Ovary (tissue), 9 donors: Measurements from ENCODE around the gene LIN28B. TPM values are rescaled to one million over a fixed set of nuclear protein-coding genes. Genes with fewer than 3 reads are reported as not detected.

Source experiments
- DNase-seq, 5 donors: peaks; one replicate each; pipeline ENCODE4 v3.0.0-alpha.2; 2019 to 2020
- H3K27ac ChIP-seq, 2 donors: fragments of 200-600 bp; one replicate each; pipeline versions ENCODE4 v1.5.1 to v1.8.0; 2019 to 2022
- H3K27me3 ChIP-seq: fragments of 200-600 bp; one replicate; pipeline ENCODE4 v1.8.0; 2022
- H3K36me3 ChIP-seq: fragments of 200-600 bp; sonication (generic); one replicate; pipeline ENCODE4 v1.5.1; 2019
- H3K4me1 ChIP-seq: one replicate; pipeline ENCODE4 v1.8.1; 2013; ENCODE audit warnings: mild to moderate bottlenecking, moderate library complexity; ENCODE audit not compliant: insufficient read depth
- H3K4me3 ChIP-seq: fragments of 200-600 bp; sonication (generic); one replicate; pipeline ENCODE4 v1.5.1; 2017
- H3K9me3 ChIP-seq, 2 donors: fragments of 200-600 bp in 1 of 2; sonication (generic) in 1 of 2; one replicate each; pipeline versions ENCODE4 v1.5.1 to v1.8.1; 2013 to 2019; ENCODE audit warnings: mild to moderate bottlenecking in 1 of 2, moderate library complexity in 1 of 2
- EP300 ChIP-seq: sonication (generic); formaldehyde crosslinking; IDR thresholded peaks from one replicate; pipeline ENCODE4 v1.6.1; 2017; ENCODE audit warnings: antibody characterized with exemption
- POLR2A ChIP-seq: fragments of 450-650 bp; IDR thresholded peaks from one replicate; pipeline ENCODE4 v1.6.1; 2017; ENCODE audit warnings: antibody characterized with exemption, mild to moderate bottlenecking, moderate library complexity
- WGBS, 3 donors: extraction: QIAGEN DNeasy Blood & Tissue Kit in 1 of 3; methylation state at CpG; one replicate each; pipeline versions ENCODE4 v1.1.5 to v1.1.7; 2013 to 2017; 5-methylcytosine and 5-hydroxymethylcytosine counted together
- intact Hi-C, 4 donors: fragments of 100-400 bp; cut with DNase I; formaldehyde crosslinking; loops; one replicate each; pipeline versions ENCODE4 v1.11.0 to v1.15.1; 2022 to 2023
- polyA plus RNA-seq, 2 donors: library from polyadenylated mRNA; stranded (reverse); fragments of 200-250 nt in 1 of 2; fragments of 350-450 nt in 1 of 2; fragmentation: Illumina TruSeq in 1 of 2; extraction: RNeasy Lipid Tissue Mini Kit (QIAGEN cat#74804) in 1 of 2; gene quantifications; one replicate each; pipeline ENCODE4 v1.2.3, GENCODE V29; 2013 to 2014
- total RNA-seq, 7 donors: library from RNA; depleted of rRNA in 2 of 7; stranded (reverse); fragments of >200 nt in 2 of 7; fragmentation: NEBNext Ultra II Directional in 3 of 7; extraction: Animal tissue kit (Norgen Biotek cat#: 25700) in 3 of 7; gene quantifications; one replicate each; pipeline versions ENCODE4 v1.1.0 to v1.2.4, GENCODE V29; 2016 to 2023
- TF ChIP-seq, protein P1 (sequence below), 3 donors: fragments of 450-650 bp in 2 of 3; fragments of 200-600 bp in 1 of 3; IDR thresholded peaks; one replicate each; pipeline versions ENCODE4 v1.5.1 to v1.8.0; 2016 to 2022; ENCODE audit warnings: antibody characterized with exemption in 3 of 3, mild to moderate bottlenecking in 1 of 3
- donor health status: DM: no; HTN: no; CAD: no; lungs with moderate emphysema.
- donor health status: DM: no; HTN: no; CAD: no.
- donor health status: Bipolar disorder and iron deficiency.
- donor health status: DM: yes; HTN: yes; CAD: no.
- donor health status: DM: no; HTN: no; CAD: no.
- donor health status: DM: yes; HTN: yes; CAD: no.

Gene LIN28B
- total and polyA plus RNA-seq, 9 donors, result 0.15 TPM; not detected in 8

- TF ChIP-seq POLR2A, result no peak
- TF ChIP-seq, protein P1, sequence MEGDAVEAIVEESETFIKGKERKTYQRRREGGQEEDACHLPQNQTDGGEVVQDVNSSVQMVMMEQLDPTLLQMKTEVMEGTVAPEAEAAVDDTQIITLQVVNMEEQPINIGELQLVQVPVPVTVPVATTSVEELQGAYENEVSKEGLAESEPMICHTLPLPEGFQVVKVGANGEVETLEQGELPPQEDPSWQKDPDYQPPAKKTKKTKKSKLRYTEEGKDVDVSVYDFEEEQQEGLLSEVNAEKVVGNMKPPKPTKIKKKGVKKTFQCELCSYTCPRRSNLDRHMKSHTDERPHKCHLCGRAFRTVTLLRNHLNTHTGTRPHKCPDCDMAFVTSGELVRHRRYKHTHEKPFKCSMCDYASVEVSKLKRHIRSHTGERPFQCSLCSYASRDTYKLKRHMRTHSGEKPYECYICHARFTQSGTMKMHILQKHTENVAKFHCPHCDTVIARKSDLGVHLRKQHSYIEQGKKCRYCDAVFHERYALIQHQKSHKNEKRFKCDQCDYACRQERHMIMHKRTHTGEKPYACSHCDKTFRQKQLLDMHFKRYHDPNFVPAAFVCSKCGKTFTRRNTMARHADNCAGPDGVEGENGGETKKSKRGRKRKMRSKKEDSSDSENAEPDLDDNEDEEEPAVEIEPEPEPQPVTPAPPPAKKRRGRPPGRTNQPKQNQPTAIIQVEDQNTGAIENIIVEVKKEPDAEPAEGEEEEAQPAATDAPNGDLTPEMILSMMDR (IDR thresholded peaks at IDR 0.05), result no peak
- no peak for TF ChIP-seq EP300
- Histone ChIP-seq H3K4me3 (no peak overlapping the region), H3K9me3 (no peaks in the 10 kb centered on the region), H3K27me3 (no peaks in the 10 kb centered on the region), H3K36me3 (no peaks in the 10 kb centered on the region), H3K27ac (no peak overlapping the region), H3K4me1 (no peaks in the 10 kb centered on the region)
- intact Hi-C loops, result no loop called here
- WGBS, 3 donors, result 68 to 76% (median 72%) methylated on average over 4 of the region's 4 CpGs
- DNase-seq, result no peak
Observed at GRCh38 chr6:105058846-105059245, 101.9 kb downstream of the LIN28B start.

DNA sequence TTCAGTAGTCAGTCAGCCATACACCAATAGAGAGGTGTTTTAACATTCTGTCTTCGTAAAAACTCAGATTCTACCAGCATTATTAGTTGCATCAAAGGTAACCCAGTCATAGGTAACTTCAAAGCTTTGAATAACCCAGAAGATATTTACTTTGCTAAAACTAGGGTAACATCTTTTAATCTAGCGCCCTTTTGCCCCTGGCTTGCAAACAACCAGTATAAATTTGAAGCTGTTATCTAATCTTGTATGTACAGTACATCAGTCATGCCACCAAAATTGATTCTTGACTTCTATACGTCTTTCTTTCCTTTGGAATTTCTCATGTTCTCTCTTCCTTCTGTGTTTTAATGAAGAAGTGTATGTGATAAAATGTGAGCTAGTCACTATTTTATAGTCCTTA, 109.3 kb downstream of the LIN28B start:
- no peaks in the 10 kb centered on the region for H3K9me3 ChIP-seq
- WGBS, 3 donors, result 50 to 70% (median 58%) methylated on average over 3 of the region's 3 CpGs
- no peak for DNase-seq
- H3K27me3 ChIP-seq, result no peaks in the 10 kb centered on the region
- no peak overlapping the region for H3K27ac ChIP-seq
- H3K4me3 ChIP-seq, result no peak overlapping the region
- no peaks in the 10 kb centered on the region for H3K4me1 ChIP-seq
- TF ChIP-seq, protein P1 (IDR thresholded peaks at IDR 0.05), result no peak
- TF ChIP-seq POLR2A, result no peak
- no peak for TF ChIP-seq EP300
- intact Hi-C loops, result no loop called here
- no peaks in the 10 kb centered on the region for H3K36me3 ChIP-seq

- DNase-seq, result no peak
- intact Hi-C loops, result no loop called here
- TF ChIP-seq, protein P1 (IDR thresholded peaks at IDR 0.05), result no peak
- TF ChIP-seq EP300, result no peak
- no peak for TF ChIP-seq POLR2A
- H3K36me3 ChIP-seq, result no peaks in the 10 kb centered on the region
- H3K4me3 ChIP-seq, result no peak overlapping the region
- WGBS, 3 donors, result 23 to 29% (median 23%) methylated on average over 3 of the region's 3 CpGs
- H3K27ac ChIP-seq, result no peak overlapping the region
- no peaks in the 10 kb centered on the region for H3K27me3 ChIP-seq
- H3K9me3 ChIP-seq, result no peaks in the 10 kb centered on the region
- H3K4me1 ChIP-seq, result no peaks in the 10 kb centered on the region
Observed at GRCh38 chr6:105066836-105067235, 109.9 kb downstream of the LIN28B start.

- TF ChIP-seq POLR2A, result no peak
- no peak for TF ChIP-seq EP300
- TF ChIP-seq, protein P1 (IDR thresholded peaks at IDR 0.05), result no peak
- H3K9me3 ChIP-seq, result no peaks in the 10 kb centered on the region
- no peaks in the 10 kb centered on the region for H3K27me3 ChIP-seq
- intact Hi-C loops, result no loop called here
- DNase-seq, result no peak
- no peaks in the 10 kb centered on the region for H3K36me3 ChIP-seq
- H3K4me3 ChIP-seq, result no peak overlapping the region
- no peaks in the 10 kb centered on the region for H3K4me1 ChIP-seq
- no peak overlapping the region for H3K27ac ChIP-seq
- 1 to 14% (median 10%) methylated on average over 1 of the region's 1 CpG for WGBS, 3 donors
Observed at GRCh38 chr6:105067329-105067728, 110.4 kb downstream of the LIN28B start.
